Measurements from ENCODE around the gene TMEM17.

- no peak for TF ChIP-seq POLR2A (IDR thresholded peaks at IDR 0.05; ENCODE audit: borderline replicate concordance, extremely low read depth, insufficient read depth, insufficient read length)
- TF ChIP-seq CTCF (IDR thresholded peaks at IDR 0.05 in 2 of 3, conservative IDR thresholded peaks at IDR 0.05 in 1 of 3; ENCODE audit: borderline replicate concordance in 1 of 3, insufficient read depth in 1 of 3, low read depth in 2 of 3, low read length in 2 of 3): no peak
- TF ChIP-seq EZH2phosphoT487 (IDR thresholded peaks at IDR 0.05; ENCODE audit: borderline replicate concordance): no peak
- no peak for TF ChIP-seq ZNF274 (IDR thresholded peaks at IDR 0.05; ENCODE audit: low read depth, low read length)
These were observed 766 bp downstream of the TMEM17 start for GRCh38 chr2:62505109-62505749.
